ENCODE measurements around the gene FOXP1.

GRCh38 chr3:71374582-71374981, 208.9 kb downstream of the FOXP1 start:
- TF ChIP-seq CTCF (IDR thresholded peaks at IDR 0.05 in 4 of 5, conservative IDR thresholded peaks at IDR 0.05 in 1 of 5) (no peak), POLR2A (IDR thresholded peaks at IDR 0.05) (no peak)
